H1 (cell line): ENCODE data around the gene ITGB5. TPM values are rescaled to one million over a fixed set of nuclear protein-coding genes. Genes with fewer than 3 reads are reported as not detected.

Experiments used
- CTCF ChIA-PET: fragments of 300-600 bp; sonication (Branson Sonifier 250); formaldehyde crosslinking; loops from one replicate; lab custom pipeline; 2021; ENCODE audit not compliant: partially characterized antibody; lab: Charles Lee
- POLR2A ChIA-PET: fragments of 300-600 bp; sonication (Branson Sonifier 250); formaldehyde crosslinking; loops from one replicate; lab custom pipeline; 2021; ENCODE audit warnings: inconsistent platforms; ENCODE audit not compliant: partially characterized antibody; lab: Charles Lee
- DNase-seq, 2 experiments: peaks; one replicate each; pipeline versions ENCODE4 v3.0.0 to v3.0.0-alpha.2; 2010 to 2022; ENCODE audit warnings: low spot score in 2 of 2, low read depth in 1 of 2, mixed read lengths in 1 of 2
- FAIRE-seq: peaks from 2 replicates; lab custom pipeline; 2011; peaks lifted over from hg19 to GRCh38; lab: Jason Lieb, UNC
- H2AFZ ChIP-seq: 2 replicates; pipeline ENCODE4 v1.8.1; 2012; ENCODE audit warnings: low read length, inconsistent platforms
- H2AK5ac ChIP-seq: 2 replicates; pipeline ENCODE4 v1.6.1; 2013; ENCODE audit warnings: low read depth, low read length
- H2BK120ac ChIP-seq: replicated peaks from 2 replicates; pipeline ENCODE3; 2013; ENCODE audit warnings: low read depth, low read length, inconsistent platforms
- H2BK12ac ChIP-seq: 2 replicates; pipeline ENCODE4 v1.6.1; 2013; ENCODE audit warnings: low read depth, low read length
- H2BK15ac ChIP-seq: 2 replicates; pipeline ENCODE4 v1.6.1; 2013; ENCODE audit warnings: low read length
- H2BK20ac ChIP-seq: 2 replicates; pipeline ENCODE4 v1.6.1; 2013; ENCODE audit warnings: low read length
- H2BK5ac ChIP-seq: 2 replicates; pipeline ENCODE4 v1.6.1; 2013; ENCODE audit warnings: low read depth, low read length
- H3K14ac ChIP-seq: 2 replicates; pipeline ENCODE4 v1.6.1; 2013; ENCODE audit warnings: inconsistent platforms; ENCODE audit not compliant: insufficient read length
- H3K18ac ChIP-seq: 2 replicates; pipeline ENCODE4 v1.6.1; 2013; ENCODE audit warnings: low read length; ENCODE audit errors: extremely low read depth
- H3K23ac ChIP-seq: 2 replicates; pipeline ENCODE4 v1.6.1; 2013; ENCODE audit warnings: inconsistent platforms; ENCODE audit not compliant: insufficient read length
- H3K23me2 ChIP-seq: 2 replicates; pipeline ENCODE4 v1.6.1; 2013; ENCODE audit warnings: low read depth, low read length
- H3K27ac ChIP-seq: 2 replicates; pipeline ENCODE4 v1.6.1; 2011; ENCODE audit warnings: low read depth, low read length, inconsistent platforms
- H3K27me3 ChIP-seq, 4 experiments: replicated peaks in 1 of 4; 1 replicate in 1 of 4; 2 replicates in 3 of 4; pipeline versions ENCODE4 v1.6.1 to v1.8.1; 2011 to 2013; ENCODE audit warnings: low read length in 3 of 4, mild to moderate bottlenecking in 3 of 4, inconsistent platforms in 2 of 4, mixed read lengths in 2 of 4, moderate library complexity in 1 of 4; ENCODE audit not compliant: control insufficient read depth in 3 of 4, insufficient read depth in 3 of 4; ENCODE audit errors: extremely low read depth in 1 of 4
- H3K36me3 ChIP-seq, 4 experiments: 2 replicates each; pipeline versions ENCODE4 v1.6.1 to v1.8.1; 2011 to 2013; ENCODE audit warnings: mild to moderate bottlenecking in 4 of 4, low read length in 3 of 4, moderate library complexity in 2 of 4, control low read depth in 1 of 4, inconsistent platforms in 1 of 4; ENCODE audit not compliant: insufficient read depth in 4 of 4, control insufficient read depth in 2 of 4
- H3K4ac ChIP-seq: replicated peaks from 2 replicates; pipeline ENCODE3; 2013; ENCODE audit warnings: low read length, low read depth, mixed read lengths, inconsistent platforms; ENCODE audit not compliant: insufficient read length
- H3K4me1 ChIP-seq, 4 experiments: replicated peaks in 1 of 4; 1 replicate in 1 of 4; 2 replicates in 3 of 4; pipeline versions ENCODE4 v1.6.1 to v1.8.1; 2011 to 2013; ENCODE audit warnings: low read length in 3 of 4, inconsistent platforms in 2 of 4, mixed read lengths in 1 of 4; ENCODE audit not compliant: insufficient read depth in 4 of 4, control insufficient read depth in 3 of 4
- H3K4me2 ChIP-seq, 2 experiments: 2 replicates each; pipeline versions ENCODE4 v1.6.1 to v1.8.1; 2011 to 2013; ENCODE audit warnings: low read depth in 2 of 2, low read length in 2 of 2, control low read depth in 1 of 2, inconsistent platforms in 1 of 2, mild to moderate bottlenecking in 1 of 2; ENCODE audit not compliant: insufficient read depth in 1 of 2
- H3K4me3 ChIP-seq, 4 experiments: fragments of 200-600, 300-600 bp in 1 of 4; sonication (generic), shearing (Covaris generic), sonication (Bioruptor Twin) in 1 of 4; 2 replicates each; pipeline versions ENCODE4 v1.5.1 to v1.8.1; 2011 to 2016; ENCODE audit warnings: low read length in 4 of 4, low read depth in 3 of 4, control low read depth in 2 of 4, inconsistent platforms in 2 of 4, mild to moderate bottlenecking in 2 of 4, mixed read lengths in 1 of 4, moderate library complexity in 1 of 4; ENCODE audit not compliant: insufficient read depth in 2 of 4; ENCODE audit errors: extremely low read depth in 1 of 4
- H3K56ac ChIP-seq: replicated peaks from 2 replicates; pipeline ENCODE3; 2013; ENCODE audit warnings: low read depth, mild to moderate bottlenecking, mixed read lengths, low read length, inconsistent platforms; ENCODE audit not compliant: insufficient read length
- H3K79me1 ChIP-seq: 2 replicates; pipeline ENCODE4 v1.6.1; 2013; ENCODE audit warnings: low read depth, low read length, control low read depth
- H3K79me2 ChIP-seq, 2 experiments: 2 replicates each; pipeline versions ENCODE4 v1.6.1 to v1.8.1; 2012 to 2013; ENCODE audit warnings: low read length in 2 of 2, mild to moderate bottlenecking in 2 of 2, inconsistent platforms in 1 of 2; ENCODE audit not compliant: insufficient read depth in 2 of 2, control insufficient read depth in 1 of 2
- H3K9ac ChIP-seq, 4 experiments: replicated peaks in 1 of 4; 1 replicate in 1 of 4; 2 replicates in 3 of 4; pipeline versions ENCODE4 v1.6.1 to v1.8.1; 2011 to 2013; ENCODE audit warnings: low read depth in 3 of 4, low read length in 3 of 4, control low read depth in 2 of 4, mild to moderate bottlenecking in 2 of 4, moderate library complexity in 2 of 4, inconsistent platforms in 1 of 4; ENCODE audit errors: extremely low read depth in 1 of 4
- H3K9me3 ChIP-seq, 2 experiments: 2 replicates each; pipeline versions ENCODE4 v1.6.1 to v1.8.1; 2012 to 2013; ENCODE audit warnings: mild to moderate bottlenecking in 2 of 2, moderate library complexity in 2 of 2, control low read depth in 1 of 2, inconsistent platforms in 1 of 2, low read depth in 1 of 2, low read length in 1 of 2, mixed read lengths in 1 of 2; ENCODE audit not compliant: insufficient read depth in 2 of 2
- H4K20me1 ChIP-seq, 2 experiments: replicated peaks in 1 of 2; 2 replicates each; pipeline versions ENCODE3 to v1.8.1; 2011 to 2013; ENCODE audit warnings: inconsistent platforms in 2 of 2, low read length in 2 of 2, mild to moderate bottlenecking in 1 of 2; ENCODE audit not compliant: insufficient read depth in 2 of 2, control insufficient read depth in 1 of 2
- H4K5ac ChIP-seq: 2 replicates; pipeline ENCODE4 v1.6.1; 2013; ENCODE audit warnings: low read length, low read depth, mixed read lengths, inconsistent platforms; ENCODE audit not compliant: insufficient read length
- H4K8ac ChIP-seq: 2 replicates; pipeline ENCODE4 v1.8.0; 2013; ENCODE audit warnings: mild to moderate bottlenecking, moderate library complexity, low read length, inconsistent platforms; ENCODE audit not compliant: insufficient read depth; ENCODE audit errors: extremely low read depth
- H4K91ac ChIP-seq: replicated peaks from 2 replicates; pipeline ENCODE3; 2013; ENCODE audit warnings: low read length, mixed read lengths, inconsistent platforms; ENCODE audit not compliant: insufficient read length
- ATF3 ChIP-seq: IDR thresholded peaks from 2 replicates; pipeline ENCODE4 v1.6.1; 2011; ENCODE audit warnings: low read depth, mild to moderate bottlenecking, low read length; ENCODE audit not compliant: insufficient read depth
- BRCA1 ChIP-seq: IDR thresholded peaks from 2 replicates; pipeline ENCODE4 v1.6.1; 2012; ENCODE audit warnings: low read depth, low read length, improper control_type of control experiment
- CHD1 ChIP-seq: IDR thresholded peaks from 2 replicates; pipeline ENCODE4 v1.6.1; 2012; ENCODE audit warnings: low read depth, low read length, improper control_type of control experiment
- CREB1 ChIP-seq: IDR thresholded peaks from 2 replicates; pipeline ENCODE4 v1.6.1; 2012; ENCODE audit warnings: inconsistent platforms
- CTBP2 ChIP-seq: IDR thresholded peaks from 2 replicates; pipeline ENCODE4 v1.7.0; 2011; ENCODE audit warnings: borderline replicate concordance, mild to moderate bottlenecking, moderate library complexity, mixed read lengths, low read length; ENCODE audit not compliant: insufficient read depth, insufficient read length
- FOSL1 ChIP-seq: IDR thresholded peaks from 2 replicates; pipeline ENCODE4 v1.6.1; 2011; ENCODE audit warnings: mild to moderate bottlenecking, low read depth, low read length, moderate library complexity; ENCODE audit not compliant: insufficient read depth
- USF2 ChIP-seq: IDR thresholded peaks from 2 replicates; pipeline ENCODE4 v1.6.1; 2011; ENCODE audit warnings: low read length, improper control_type of control experiment
- WGBS, 2 experiments: shearing (Covaris generic) in 1 of 2; methylation state at CpG; one replicate each; pipeline versions ENCODE4 v1.1.6 to v1.1.7; 2013 to 2015; ENCODE audit warnings: low lambda C conversion rate in 2 of 2, mixed read lengths in 2 of 2, inconsistent platforms in 1 of 2, low coverage in 1 of 2, missing lambda C conversion rate in 1 of 2; ENCODE audit not compliant: insufficient replicate concordance in 2 of 2, insufficient coverage in 1 of 2, insufficient read length in 1 of 2; ENCODE audit errors: extremely low coverage in 1 of 2, missing lambda C conversion rate in 1 of 2; 5-methylcytosine and 5-hydroxymethylcytosine counted together
- polyA plus RNA-seq, 7 experiments: library from polyadenylated mRNA; depleted of rRNA in 3 of 7; stranded (reverse) in 5 of 7; unstranded in 2 of 7; fragments of >200 nt in 5 of 7; fragments of 200-250 nt in 2 of 7; gene quantifications; 1 replicate in 5 of 7; 2 replicates in 1 of 7; 4 replicates in 1 of 7; pipeline versions ENCODE4 v1.2.1 to v1.2.3, GENCODE V29; 2011 to 2013; ENCODE audit warnings: missing spikeins in 2 of 7, mixed read lengths in 2 of 7
- total RNA-seq: library from RNA; stranded (reverse); fragmentation: NEBNext Ultra II Directional; extraction: Animal tissue kit (Norgen Biotek cat#: 25700); gene quantifications from 2 replicates; pipeline ENCODE4 v1.2.1, GENCODE V29; 2021

ITGB5 gene
- total and polyA plus RNA-seq, 2 of the 8 experiments (the other 6 are each of a cell fraction or from before 2014, with no cell fraction given), result 101 to 268 TPM

- no peak overlapping the region for H3K18ac ChIP-seq
- H2BK120ac ChIP-seq, result no peak overlapping the region
- no peak overlapping the region for H4K5ac ChIP-seq
- H3K9ac ChIP-seq, result no peak overlapping the region
- no peak overlapping the region for H2BK15ac ChIP-seq
- no peak overlapping the region for H2BK12ac ChIP-seq
- no peak overlapping the region for H3K4me3 ChIP-seq
- ChIA-PET CTCF (interaction anchor here (0.8 to 4.0 kb wide), 8 partner anchors 9 to 129 kb away, joined by 3 to 13 read pairs (median 5); no protein-coding TSS in a partner anchor), POLR2A (interaction anchor here (1.1 to 1.2 kb wide), 3 partner anchors 9 to 45 kb away, joined by 3 to 4 read pairs (median 3); no protein-coding TSS in a partner anchor)
- no peak overlapping the region for H2AK5ac ChIP-seq
- no peak for TF ChIP-seq CHD1
- TF ChIP-seq ATF3, result no peak
- TF ChIP-seq USF2, result no peak
- TF ChIP-seq CREB1, result no peak
- TF ChIP-seq FOSL1, result no peak
- TF ChIP-seq CTBP2, result no peak
- no peak for TF ChIP-seq BRCA1
- no peak overlapping the region for H3K23ac ChIP-seq
- no peaks in the 10 kb centered on the region for H3K9me3 ChIP-seq
- H4K20me1 ChIP-seq, result peaks cover 0 to 9% of the 10 kb centered on the region in 2 experiments
- peaks cover 0 to 2% (median 0%) of the 10 kb centered on the region in 4 experiments; a peak in 2 of 8 replicates for H3K36me3 ChIP-seq
- WGBS, 2 experiments, result 89% methylated on average over 5 of the region's 5 CpGs; no CpG with 5 or more reads in 1 of the 2 experiments
- no peak overlapping the region for H2AFZ ChIP-seq
- FAIRE-seq, result no peak
- H4K8ac ChIP-seq, result no peak overlapping the region
- no peak overlapping the region for H2BK20ac ChIP-seq
- no peak overlapping the region for H3K14ac ChIP-seq
- H3K56ac ChIP-seq, result no peak overlapping the region
- no peak overlapping the region for H3K27ac ChIP-seq
- no peak overlapping the region for H2BK5ac ChIP-seq
- no peak for DNase-seq
- peaks cover 5% of the 10 kb centered on the region; the same call in 1 of the 2 replicates for H3K79me1 ChIP-seq
- H3K4me2 ChIP-seq, result no peak overlapping the region
- H3K23me2 ChIP-seq, result peaks cover 3% of the 10 kb centered on the region; the same call in 1 of the 2 replicates
- H3K4me1 ChIP-seq, result peaks cover 6 to 26% (median 15%) of the 10 kb centered on the region in 4 experiments
- no peaks in the 10 kb centered on the region for H3K27me3 ChIP-seq
- no peak overlapping the region for H4K91ac ChIP-seq
- no peak overlapping the region for H3K4ac ChIP-seq
- H3K79me2 ChIP-seq, result no peaks in the 10 kb centered on the region
Measured at GRCh38 chr3:124777762-124778470, 109.2 kb downstream of the ITGB5 start.
